ENCODE measurements around the gene ZNF416.

ZNF416 gene

DNA sequence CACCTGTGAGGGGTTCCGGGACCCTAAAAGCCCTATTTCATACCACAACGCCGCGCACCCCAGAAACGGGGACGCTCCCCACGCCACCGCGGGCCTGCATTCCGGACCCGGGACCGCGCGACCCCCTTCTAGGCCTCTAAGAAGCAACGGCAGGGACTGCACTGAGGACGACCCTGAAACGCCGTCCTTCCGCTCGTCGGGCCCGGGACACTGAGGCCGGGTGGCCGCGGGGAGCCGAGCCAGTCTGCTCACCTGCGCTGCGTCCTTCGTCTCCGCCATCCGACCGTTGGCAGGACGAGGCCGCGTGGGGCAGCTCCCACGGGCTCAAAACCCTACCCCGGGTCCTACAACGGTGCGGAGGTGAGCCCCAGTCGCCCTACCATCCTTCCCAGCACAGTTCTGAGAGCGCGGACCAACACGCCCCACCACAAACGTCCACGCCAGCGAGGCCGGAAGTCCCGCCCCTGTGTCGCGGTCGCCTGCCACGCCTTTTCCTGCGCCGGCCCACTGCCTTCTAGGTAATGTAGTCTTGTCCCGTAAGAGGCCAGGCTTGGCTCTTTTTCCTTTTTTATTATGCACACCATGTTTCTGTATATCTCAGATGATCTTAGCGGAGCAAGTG, 19.2 kb downstream of the ZNF416 start, which contains the start of gene ZNF550:
ZNF550 (minus strand) TSS at position 460 of the 622 bp plus-strand sequence; CDS start at position 279, 181 bp downstream.
- H3K27ac ChIP-seq = peak within 1 kb of the TSS; percentile 88
- peak; percentile 57 for DNase-seq (ENCODE audit: low read depth, low spot score)

- H3K27ac ChIP-seq = peak overlapping the region; percentile 88
- DNase-seq (ENCODE audit: low read depth, low spot score) = no peak
Measured at GRCh38 chr19:57559008-57559403, 19.7 kb downstream of the ZNF416 start.

DNA sequence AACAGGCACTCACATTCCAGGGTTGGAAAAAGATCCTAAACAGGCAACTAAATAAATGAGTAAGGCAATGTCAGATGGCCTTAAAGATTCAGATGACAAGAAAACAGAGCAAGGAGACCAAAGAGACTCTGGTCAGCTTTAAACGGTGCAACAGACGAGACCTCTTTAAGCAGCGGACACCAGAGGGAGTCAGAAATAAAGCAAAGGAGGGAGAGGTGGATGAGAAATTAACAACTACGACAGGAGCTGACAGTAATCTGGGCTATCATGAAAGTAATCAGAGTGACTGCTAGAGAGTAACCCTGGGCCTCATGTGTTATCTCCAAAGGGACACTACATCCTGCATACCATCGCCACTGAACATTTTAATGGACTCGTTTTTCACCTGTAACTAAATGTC, 20.2 kb downstream of the ZNF416 start:
- no peak for DNase-seq (ENCODE audit: low read depth, low spot score)

DNA sequence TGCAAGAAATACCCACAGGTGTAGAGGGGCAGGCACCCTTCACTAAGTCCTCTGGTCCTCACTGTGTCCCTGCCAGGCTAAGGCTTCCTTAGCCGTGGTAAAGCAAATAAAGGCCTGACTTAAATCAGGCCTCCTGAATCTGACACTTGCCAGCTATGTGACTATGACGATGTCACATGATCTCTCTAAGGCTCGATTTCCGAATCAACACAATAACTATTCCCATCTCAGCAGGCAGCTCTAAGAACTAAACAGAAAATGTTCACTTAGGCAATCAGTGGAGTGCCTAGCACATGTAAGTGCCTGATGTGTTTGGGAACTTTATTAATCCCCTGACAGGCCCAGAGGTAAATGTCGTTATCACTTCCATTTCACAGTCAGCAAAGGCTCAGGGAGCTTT, 21.1 kb downstream of the ZNF416 start:
- DNase-seq (ENCODE audit: low read depth, low spot score) = no peak
- H3K27ac ChIP-seq = no peak overlapping the region

More for the DNA sequence above, 20.2 kb downstream of the ZNF416 start:
- H3K27ac ChIP-seq = no peak overlapping the region

DNA sequence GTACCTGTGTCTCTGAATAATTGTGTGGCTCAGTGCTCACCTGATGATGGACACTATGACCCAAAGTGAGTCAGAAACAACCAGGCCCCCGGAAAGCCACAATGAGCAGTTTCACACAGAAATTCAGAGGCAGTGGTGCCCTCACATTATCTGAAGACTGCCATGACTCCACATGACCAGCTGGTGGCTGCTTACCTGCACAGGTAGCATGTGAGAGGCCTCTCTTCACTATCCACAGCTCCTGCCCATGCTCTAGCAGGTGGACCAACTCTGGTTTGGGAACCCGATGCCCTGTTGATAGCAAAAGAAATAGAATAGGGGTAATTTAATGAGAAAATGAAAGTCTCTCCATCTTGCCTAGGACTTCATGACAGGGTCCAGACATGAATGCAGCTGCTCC, 26.3 kb downstream of the ZNF416 start:
- H3K27ac ChIP-seq = no peak overlapping the region
- DNase-seq (ENCODE audit: low read depth, low spot score) = no peak

- H3K27ac ChIP-seq = no peak overlapping the region
- DNase-seq (ENCODE audit: low read depth, low spot score) = no peak
Measured at GRCh38 chr19:57546513-57546912, 32.2 kb downstream of the ZNF416 start.

- DNase-seq (ENCODE audit: low read depth, low spot score) = no peak
- no peak overlapping the region for H3K27ac ChIP-seq
Measured at GRCh38 chr19:57537953-57538547, 40.7 kb downstream of the ZNF416 start.

DNA sequence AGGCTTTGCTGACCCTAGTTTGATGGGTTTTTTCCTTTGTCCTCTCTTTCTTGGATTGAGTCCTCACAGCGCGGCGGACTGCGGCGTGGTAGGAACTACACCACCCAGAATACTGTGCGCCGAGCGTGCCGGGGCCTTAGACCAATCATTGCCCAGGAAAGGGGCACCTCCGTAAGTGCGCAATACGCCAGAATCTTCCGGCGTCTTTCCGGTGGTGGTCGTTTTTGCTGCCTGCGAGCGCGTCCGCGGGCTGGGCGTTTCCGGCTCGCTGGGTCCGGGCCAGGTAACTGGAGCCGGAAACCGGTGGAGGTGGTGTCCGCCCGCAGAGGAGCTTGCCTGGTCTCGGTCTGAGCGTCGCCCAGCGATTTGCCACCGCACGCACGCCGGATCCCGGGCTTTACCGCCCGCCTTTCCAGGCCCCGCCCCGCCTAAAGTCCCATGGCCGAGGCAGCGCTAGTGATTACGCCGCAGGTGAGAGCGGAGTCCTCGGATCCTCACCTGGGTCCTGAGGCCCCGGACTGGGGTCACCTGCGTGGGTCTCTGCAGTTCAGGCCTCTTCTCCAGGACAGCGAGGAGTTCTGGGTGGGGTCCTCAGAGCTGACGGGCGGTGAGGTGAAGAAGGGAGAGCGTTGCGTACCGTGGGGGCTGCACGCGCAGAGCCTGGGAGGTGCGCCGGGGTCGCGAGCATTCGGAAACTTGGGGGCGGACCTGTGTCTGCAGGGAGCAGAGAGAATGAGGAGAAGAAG, 51.4 kb downstream of the ZNF416 start, which contains the start of gene ZNF549:
ZNF549 (plus strand) TSS at position 221 of the 746 bp plus-strand sequence; CDS start at position 439, 218 bp downstream.
- peak; percentile 78 for DNase-seq (ENCODE audit: low read depth, low spot score)
- peak within 1 kb of the TSS; percentile 83 for H3K27ac ChIP-seq
